GM21576 (cell line): Measurements from ENCODE around the gene OPN1SW.

Experiments used
- ATAC-seq: cut with Tn5 transposase; IDR thresholded peaks from one replicate; pipeline ENCODE4 v1.9.1; 2021; ENCODE audit warnings: mild to moderate bottlenecking, moderate library complexity; ENCODE audit not compliant: unreplicated experiment

OPN1SW gene

DNA sequence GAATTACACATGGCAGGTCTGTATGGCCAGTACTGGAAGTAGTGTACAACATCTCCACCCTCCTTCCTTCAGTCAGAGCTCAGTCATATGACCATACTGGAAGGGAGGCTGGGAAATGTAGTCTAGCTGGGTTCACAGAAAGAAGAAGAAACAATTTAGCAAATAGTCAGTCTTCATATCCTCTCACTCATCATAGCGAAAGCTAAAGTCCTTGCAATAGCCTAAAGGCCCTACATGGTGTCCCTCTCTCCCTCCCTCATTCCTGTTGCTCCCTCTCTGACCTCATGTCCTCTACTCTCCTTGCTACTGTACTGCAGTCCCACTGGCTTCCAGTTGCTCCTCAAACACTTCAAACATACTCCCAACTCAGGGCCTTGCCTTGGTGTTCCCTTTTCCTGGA is 40.7 kb downstream of the OPN1SW start:
- ATAC-seq, result no peak

DNA sequence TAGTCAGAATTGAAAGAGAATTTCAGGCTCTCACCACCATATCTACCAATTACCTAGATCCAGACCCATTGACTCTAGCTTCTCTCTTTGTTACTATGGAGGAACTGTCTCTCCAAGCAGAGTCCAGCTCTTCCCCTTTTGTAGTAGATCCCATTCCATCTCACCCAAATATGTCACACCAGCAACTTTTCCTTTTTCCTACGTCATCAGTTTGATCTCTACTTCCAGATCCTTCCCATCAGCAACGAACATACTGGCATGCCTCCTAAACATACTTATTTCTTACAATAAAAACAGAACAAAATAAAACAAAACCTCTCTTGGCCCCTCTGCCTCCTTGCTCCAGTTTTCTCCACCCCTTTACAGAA is 42.3 kb downstream of the OPN1SW start:
- no peak for ATAC-seq

DNA sequence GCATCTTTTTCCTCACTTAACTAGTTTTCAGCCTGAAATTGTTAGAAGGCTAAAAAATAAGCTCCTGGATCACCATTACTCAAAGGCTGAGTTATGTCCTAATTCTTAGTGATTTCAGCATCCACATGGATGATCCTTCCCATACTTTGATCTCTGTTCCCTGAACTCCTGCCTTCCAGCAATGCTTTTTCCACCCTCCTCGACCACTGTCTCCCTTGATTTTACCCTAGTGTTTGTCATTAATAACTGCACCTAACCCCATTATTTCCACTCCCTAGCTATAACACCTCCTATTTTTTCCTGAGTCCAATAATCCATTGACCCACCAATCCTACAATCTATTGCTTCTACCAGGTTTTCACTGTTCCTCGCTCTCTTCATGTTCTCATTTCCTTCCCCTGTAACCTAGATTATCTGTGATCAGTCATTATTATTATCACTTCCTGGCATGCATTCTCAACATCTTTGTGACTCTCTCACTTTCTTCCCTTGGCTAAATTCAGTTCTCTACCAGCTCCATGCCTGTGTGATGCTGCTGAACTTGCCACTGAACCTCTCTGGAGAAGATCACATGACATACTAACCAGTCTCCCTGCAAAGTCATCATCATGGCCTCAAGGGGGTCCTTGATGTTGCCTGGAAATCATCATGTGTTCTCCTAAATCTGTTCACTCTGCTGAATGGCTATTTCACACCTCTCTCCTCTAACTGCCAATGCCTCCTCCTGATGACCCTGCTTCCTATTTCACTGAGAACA is 42.9 kb downstream of the OPN1SW start:
- ATAC-seq, result no peak

DNA sequence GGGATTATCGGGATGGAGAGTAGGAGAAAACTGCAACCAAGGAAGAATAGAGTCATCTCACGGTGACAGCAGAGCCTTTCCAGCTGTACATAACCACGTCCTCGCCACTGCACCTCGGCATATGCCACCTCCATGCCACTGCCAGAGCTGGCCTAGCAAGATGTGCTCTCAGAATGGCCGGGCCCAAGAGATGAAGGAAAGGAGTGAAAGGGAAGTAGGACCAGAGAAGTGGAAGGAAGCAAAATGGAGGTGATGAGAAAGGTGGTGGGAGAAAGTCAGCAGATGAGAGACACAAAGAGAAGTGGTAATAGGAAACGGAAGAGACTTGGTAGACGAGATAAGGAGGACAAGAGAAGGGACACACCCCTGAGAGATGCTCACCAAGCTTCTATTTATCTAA is 44.4 kb downstream of the OPN1SW start:
- ATAC-seq, result no peak

DNA sequence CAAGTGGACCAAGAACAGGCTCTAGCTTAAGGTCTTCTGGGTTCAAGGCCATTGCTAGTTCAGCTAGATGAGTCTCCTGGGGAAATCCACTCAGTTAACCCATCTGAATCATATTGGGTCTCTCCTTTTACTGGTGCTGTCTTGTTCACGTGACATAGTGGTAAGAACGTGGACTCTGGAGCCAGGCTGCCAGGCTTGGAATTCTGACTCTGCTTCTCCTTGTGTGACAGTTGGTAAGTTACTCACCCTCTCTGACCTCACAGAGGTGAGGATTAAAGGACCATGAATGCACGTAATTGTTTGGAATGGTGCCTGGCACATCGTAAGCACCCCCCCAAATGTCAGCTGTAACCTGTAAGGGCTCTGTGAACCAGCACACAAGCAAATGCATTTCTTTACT is 46.1 kb downstream of the OPN1SW start:
- ATAC-seq, result no peak

DNA sequence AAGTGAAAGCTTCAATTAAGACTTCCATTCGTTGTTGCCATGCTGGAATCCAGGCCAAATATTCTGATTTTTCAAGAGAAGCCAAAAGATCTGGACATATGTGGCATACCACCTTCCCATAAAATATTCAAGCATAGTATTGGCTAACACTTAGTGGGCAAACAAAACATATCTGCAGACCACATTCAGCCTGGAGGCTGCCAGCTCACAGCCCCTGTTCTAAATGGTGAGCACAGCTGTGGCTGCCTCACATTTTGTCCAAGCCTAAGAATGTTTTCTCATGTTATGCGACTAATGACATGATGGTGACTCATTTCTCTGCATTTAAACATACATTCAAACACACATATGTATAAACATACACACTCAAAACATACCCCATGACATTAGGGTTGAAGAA is 47.0 kb downstream of the OPN1SW start:
- no peak for ATAC-seq

DNA sequence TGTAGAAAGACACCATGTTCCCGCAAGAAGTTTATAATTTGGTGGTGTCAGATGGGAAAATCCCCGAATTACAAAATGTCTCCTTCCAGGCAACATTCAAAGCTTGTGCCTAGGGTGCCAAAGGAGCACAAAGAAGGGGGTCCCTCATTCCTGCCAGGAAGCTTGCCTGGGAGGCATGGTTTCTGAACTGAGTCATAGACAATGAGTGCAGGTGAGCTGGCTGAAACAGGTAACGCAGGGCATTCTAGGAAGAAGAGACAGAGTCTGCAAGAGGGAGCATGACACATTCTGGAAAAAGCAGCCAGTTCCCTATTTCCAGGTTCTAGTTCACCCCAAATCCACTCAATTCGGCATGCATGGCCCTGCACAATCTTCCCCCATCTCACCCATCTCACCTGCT is 48.4 kb downstream of the OPN1SW start:
- ATAC-seq, result no peak

DNA sequence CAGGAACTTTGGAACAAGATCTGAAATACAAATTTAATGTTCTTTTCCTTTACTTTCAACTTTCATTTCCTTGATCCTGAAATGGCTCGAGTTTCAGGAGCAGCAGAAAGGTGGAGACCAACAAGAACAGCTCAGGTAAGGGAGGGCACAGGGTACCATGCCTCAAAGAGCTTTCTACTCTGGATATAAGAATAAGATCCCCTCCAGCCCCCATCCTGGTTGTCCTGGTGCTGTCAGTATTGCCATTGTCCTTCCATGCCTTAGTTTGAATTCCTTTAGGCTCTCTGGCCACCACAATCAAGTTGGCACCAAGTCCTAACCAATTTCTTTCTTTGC is 48.9 kb downstream of the OPN1SW start:
- no peak for ATAC-seq

DNA sequence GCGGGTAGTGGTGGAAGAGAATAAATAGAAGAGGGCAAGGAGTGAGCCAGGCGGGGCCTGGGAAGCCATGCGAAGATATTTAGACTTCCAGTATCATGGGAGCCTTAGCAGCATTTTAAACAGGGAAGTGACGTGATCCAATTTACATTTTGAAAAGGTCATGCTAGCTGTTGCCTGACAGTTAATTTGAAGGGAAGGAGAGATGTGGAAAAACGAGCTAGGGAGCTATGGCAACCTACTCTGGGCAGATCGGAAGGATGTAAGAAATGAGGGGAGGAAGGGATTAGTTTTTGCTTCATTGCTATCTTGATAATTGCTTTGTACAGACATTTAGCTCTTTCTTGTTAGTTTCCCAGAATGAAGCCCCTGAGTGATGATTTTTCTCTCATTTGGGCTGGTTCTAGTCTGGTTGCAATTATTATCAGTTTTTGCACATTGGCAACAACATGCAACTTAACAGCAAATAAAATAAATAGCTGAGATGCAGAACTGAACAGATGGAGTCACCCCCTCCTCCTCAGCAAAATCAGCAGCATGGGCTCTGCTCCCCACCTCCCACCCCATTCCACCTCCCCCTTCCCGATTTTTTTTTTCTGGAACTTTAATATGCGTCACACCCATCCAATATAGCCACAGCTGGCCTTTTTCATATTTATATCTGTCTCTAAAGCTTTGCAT is 49.4 kb downstream of the OPN1SW start:
- ATAC-seq, result no peak

DNA sequence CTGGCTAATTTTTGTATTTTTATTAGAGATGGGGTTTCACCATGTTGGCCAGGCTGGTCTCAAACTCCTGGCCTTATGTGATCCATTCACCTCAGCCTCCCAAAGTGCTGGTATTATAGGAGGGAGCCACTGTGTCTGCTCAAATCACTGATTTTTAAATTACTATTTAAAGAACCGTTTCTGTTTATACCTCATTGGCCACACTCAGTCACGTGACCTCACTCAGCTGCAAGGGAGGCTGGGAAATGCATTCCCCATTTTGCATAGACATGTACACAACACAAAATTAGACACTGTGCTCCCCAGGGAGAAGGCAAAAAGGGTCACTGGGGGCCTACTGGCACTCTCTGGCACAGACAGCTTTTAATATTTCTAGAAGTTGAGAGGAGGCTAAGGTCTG is 50.1 kb downstream of the OPN1SW start:
- ATAC-seq, result no peak

DNA sequence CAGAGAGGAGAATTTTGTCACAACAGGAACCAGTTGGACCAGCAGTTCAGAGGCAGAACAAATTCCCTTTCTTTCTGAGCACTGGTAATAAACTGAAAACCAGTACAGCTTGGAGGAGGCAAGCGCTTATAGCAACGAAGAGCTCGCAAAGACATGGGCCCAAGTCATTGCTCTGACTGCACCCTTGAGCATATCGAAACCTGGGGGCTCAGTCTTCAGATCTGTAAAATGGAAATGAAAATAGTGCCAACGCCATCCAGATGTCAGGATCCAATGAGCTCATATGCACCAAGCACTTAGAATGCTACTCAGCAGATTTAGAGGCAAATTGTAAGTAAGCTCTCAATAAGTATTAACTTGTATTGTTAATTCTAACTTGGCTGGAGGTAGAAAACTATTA is 50.9 kb downstream of the OPN1SW start:
- ATAC-seq, result no peak
